Kidney (tissue), 14 donors: ENCODE data around the gene ACOX3. TPM values are rescaled to one million over a fixed set of nuclear protein-coding genes. Genes with fewer than 3 reads are reported as not detected.

Experiments
- DNase-seq, 5 donors: peaks; one replicate each; pipeline ENCODE4 v3.0.0-alpha.2; 2013 to 2020
- FAIRE-seq: peaks from 2 replicates; lab custom pipeline; 2012; peaks lifted over from hg19 to GRCh38; lab: Jason Lieb, UNC
- H3K27ac ChIP-seq, 2 donors: one replicate each; pipeline ENCODE4 v1.7.0; 2013; ENCODE audit warnings: low read depth in 2 of 2, low read length in 2 of 2, inconsistent platforms in 1 of 2
- H3K27me3 ChIP-seq: one replicate; pipeline ENCODE4 v1.7.1; 2013; ENCODE audit warnings: low read length, inconsistent platforms; ENCODE audit not compliant: control insufficient read depth, insufficient read depth
- H3K36me3 ChIP-seq, 3 donors: one replicate each; pipeline versions ENCODE4 v1.7.0 to v1.7.1; 2013; ENCODE audit warnings: low read length in 3 of 3, control low read depth in 1 of 3, inconsistent platforms in 1 of 3; ENCODE audit not compliant: insufficient read depth in 3 of 3, control insufficient read depth in 2 of 3
- H3K4me1 ChIP-seq, 3 donors: one replicate each; pipeline versions ENCODE4 v1.7.0 to v1.7.1; 2013; ENCODE audit warnings: low read length in 3 of 3, inconsistent platforms in 1 of 3, low read depth in 1 of 3; ENCODE audit not compliant: control insufficient read depth in 2 of 3, insufficient read depth in 2 of 3
- H3K4me3 ChIP-seq, 3 donors: one replicate each; pipeline versions ENCODE4 v1.7.0 to v1.8.1; 2013; ENCODE audit warnings: low read length in 3 of 3, control low read depth in 1 of 3, inconsistent platforms in 1 of 3
- H3K9ac ChIP-seq, 3 donors: one replicate each; pipeline versions ENCODE4 v1.7.0 to v1.7.1; 2013; ENCODE audit warnings: low read length in 3 of 3, control low read depth in 1 of 3, inconsistent platforms in 1 of 3
- H3K9me3 ChIP-seq, 3 donors: one replicate each; pipeline versions ENCODE4 v1.7.0 to v1.7.1; 2013; ENCODE audit warnings: low read length in 3 of 3, control low read depth in 1 of 3, inconsistent platforms in 1 of 3; ENCODE audit not compliant: control insufficient read depth in 2 of 3, insufficient read depth in 1 of 3
- intact Hi-C: fragments of 100-400 bp; cut with DNase I; formaldehyde crosslinking; loops from one replicate; pipeline ENCODE4 v1.11.1; 2022
- polyA plus RNA-seq: library from polyadenylated mRNA; stranded (reverse); fragments of 350-450 nt; fragmentation: Illumina TruSeq; extraction: RNeasy Lipid Tissue Mini Kit (QIAGEN cat#74804); gene quantifications from one replicate; pipeline ENCODE4 v1.2.3, GENCODE V29; 2014; ENCODE audit warnings: low read depth, low replicate concordance; ENCODE audit not compliant: insufficient read depth
- total RNA-seq: library from RNA; stranded (reverse); fragmentation: NEBNext Ultra II Directional; extraction: Animal tissue kit (Norgen Biotek cat#: 25700); gene quantifications from one replicate; pipeline ENCODE4 v1.2.1, GENCODE V29; 2021
- TF ChIP-seq, protein P1 (sequence below): IDR thresholded peaks from 3 replicates; pipeline ENCODE4 v1.5.1; 2012; ENCODE audit warnings: mild to moderate bottlenecking, moderate library complexity, borderline replicate concordance; ENCODE audit not compliant: insufficient read depth; ENCODE audit errors: extremely low read depth
- donor health status: control.
- donor health status: control.
- donor health status: control.
- donor health status: control.
- donor health status: control.
- donor health status: DM: yes; HTN: yes; CAD: no.
- donor health status: Normal renal cell carcinoma (clear cell type).

The ACOX3 gene
- total and polyA plus RNA-seq, 2 donors from 2014 or later = 10.1 to 21.7 TPM

- H3K27me3 ChIP-seq = no peaks in the 10 kb centered on the region
Measured at GRCh38 chr4:8365951-8366350, 74.6 kb downstream of the ACOX3 start.

GRCh38 chr4:8365353-8365752, 75.2 kb downstream of the ACOX3 start:
- Histone ChIP-seq H3K36me3 (peaks cover 0 to 2% (median 2%) of the 10 kb centered on the region in 3 donors), H3K27ac (no peak overlapping the region), H3K9ac (no peak overlapping the region), H3K4me3 (no peak overlapping the region), H3K9me3 (peaks cover 0 to 3% (median 0%) of the 10 kb centered on the region in 3 donors), H3K27me3 (no peaks in the 10 kb centered on the region), H3K4me1 (no peaks in the 10 kb centered on the region)
- TF ChIP-seq, protein P1, sequence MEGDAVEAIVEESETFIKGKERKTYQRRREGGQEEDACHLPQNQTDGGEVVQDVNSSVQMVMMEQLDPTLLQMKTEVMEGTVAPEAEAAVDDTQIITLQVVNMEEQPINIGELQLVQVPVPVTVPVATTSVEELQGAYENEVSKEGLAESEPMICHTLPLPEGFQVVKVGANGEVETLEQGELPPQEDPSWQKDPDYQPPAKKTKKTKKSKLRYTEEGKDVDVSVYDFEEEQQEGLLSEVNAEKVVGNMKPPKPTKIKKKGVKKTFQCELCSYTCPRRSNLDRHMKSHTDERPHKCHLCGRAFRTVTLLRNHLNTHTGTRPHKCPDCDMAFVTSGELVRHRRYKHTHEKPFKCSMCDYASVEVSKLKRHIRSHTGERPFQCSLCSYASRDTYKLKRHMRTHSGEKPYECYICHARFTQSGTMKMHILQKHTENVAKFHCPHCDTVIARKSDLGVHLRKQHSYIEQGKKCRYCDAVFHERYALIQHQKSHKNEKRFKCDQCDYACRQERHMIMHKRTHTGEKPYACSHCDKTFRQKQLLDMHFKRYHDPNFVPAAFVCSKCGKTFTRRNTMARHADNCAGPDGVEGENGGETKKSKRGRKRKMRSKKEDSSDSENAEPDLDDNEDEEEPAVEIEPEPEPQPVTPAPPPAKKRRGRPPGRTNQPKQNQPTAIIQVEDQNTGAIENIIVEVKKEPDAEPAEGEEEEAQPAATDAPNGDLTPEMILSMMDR = no peak
- peak in 1 of 5 donors; percentile 49 for DNase-seq
- FAIRE-seq = no peak
- intact Hi-C loops = no loop called here

More at GRCh38 chr4:8365951-8366350, 74.6 kb downstream of the ACOX3 start:
- intact Hi-C loops = no loop called here
- peaks cover 0 to 2% (median 2%) of the 10 kb centered on the region in 3 donors for H3K36me3 ChIP-seq
- peaks cover 0 to 3% (median 0%) of the 10 kb centered on the region in 3 donors for H3K9me3 ChIP-seq
- DNase-seq (peak in 1 of 5 donors; percentile 61), FAIRE-seq (no peak)
- TF ChIP-seq, protein P1 = no peak
- no peak overlapping the region for H3K9ac ChIP-seq
- no peak overlapping the region for H3K27ac ChIP-seq
- no peaks in the 10 kb centered on the region for H3K4me1 ChIP-seq
- H3K4me3 ChIP-seq = no peak overlapping the region

DNA sequence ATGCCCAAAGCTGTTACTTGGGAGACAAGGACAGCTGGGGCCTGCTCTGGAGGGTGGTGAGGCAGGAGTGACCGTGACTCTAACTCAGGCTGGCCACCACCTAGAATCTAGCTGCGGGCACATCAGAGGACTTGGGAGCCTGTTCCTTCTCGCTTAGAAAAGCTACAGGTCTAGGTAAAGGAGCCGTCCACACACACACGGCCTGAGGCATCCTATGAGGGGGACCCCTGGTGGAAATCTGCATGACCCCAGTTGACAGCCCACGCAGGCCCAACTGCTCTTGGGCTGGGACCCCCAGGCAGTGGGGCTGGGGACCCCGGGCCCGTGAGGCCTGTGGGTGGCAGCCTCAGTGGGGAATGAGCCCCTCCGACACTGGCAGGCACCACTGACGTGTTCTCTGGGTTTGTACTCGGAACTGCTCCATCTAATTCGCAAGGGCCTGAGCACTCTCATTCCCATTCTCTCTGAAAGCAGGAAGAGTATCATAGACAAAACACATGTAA, 75.6 kb downstream of the ACOX3 start:
- intact Hi-C loops = no loop called here

More for the DNA sequence above, 75.6 kb downstream of the ACOX3 start:
- H3K9ac ChIP-seq = no peak overlapping the region
- no peaks in the 10 kb centered on the region for H3K27me3 ChIP-seq
- no peak overlapping the region for H3K4me3 ChIP-seq
- no peaks in the 10 kb centered on the region for H3K4me1 ChIP-seq
- peaks cover 0 to 2% (median 2%) of the 10 kb centered on the region in 3 donors for H3K36me3 ChIP-seq
- peak in 1 of 5 donors; percentile 32 for DNase-seq
- FAIRE-seq = no peak
- H3K9me3 ChIP-seq = peaks cover 0 to 3% (median 0%) of the 10 kb centered on the region in 3 donors
- TF ChIP-seq, protein P1 = no peak
- H3K27ac ChIP-seq = no peak overlapping the region
